ENCODE data around the gene MYO15B. TPM values are rescaled to one million over a fixed set of nuclear protein-coding genes. Genes with fewer than 3 reads are reported as not detected.

The MYO15B gene
- total RNA-seq, 1 experiment from 2014 or later: under 0.01 TPM

DNA sequence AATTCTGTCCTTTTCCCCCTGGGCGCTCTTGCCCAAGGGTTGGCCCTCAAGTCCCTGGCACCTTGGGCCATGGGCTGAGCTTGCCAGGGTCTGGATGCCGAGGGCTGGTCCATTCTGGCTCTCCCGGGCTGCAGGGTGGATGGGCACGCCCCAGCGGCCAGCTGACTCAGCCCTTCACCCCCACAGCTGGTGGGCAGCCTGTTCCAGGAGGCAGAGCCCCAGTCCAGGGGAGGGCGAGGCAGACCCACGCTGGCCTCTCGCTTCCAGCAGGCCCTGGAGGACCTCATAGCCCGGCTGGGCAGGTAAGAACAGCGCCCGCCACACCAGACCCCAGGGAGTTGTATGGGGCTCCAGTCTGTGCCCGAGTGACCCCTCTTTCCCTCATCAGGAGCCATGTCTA is 15.0 kb downstream of the MYO15B start:
- DNase-seq (ENCODE audit: low read depth): no peak

DNA sequence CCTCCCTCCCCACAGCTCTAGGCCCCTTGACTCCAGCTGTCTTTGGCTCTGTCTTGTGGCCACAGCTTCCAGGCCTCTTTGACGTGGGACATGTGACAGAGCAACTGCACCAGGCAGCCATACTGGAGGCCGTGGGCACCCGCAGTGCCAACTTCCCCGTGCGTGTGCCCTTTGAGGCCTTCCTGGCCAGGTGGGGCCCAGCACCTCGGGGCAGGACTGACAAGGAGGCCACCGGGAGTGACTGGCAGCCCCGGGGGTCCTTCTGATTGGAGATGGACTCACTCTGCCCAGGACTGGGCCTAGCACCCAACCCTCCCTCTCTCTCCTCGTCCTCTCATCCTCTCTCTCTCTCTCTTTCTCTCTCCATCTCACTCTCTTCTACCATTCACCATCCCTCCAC is 15.5 kb downstream of the MYO15B start:
- no peak for DNase-seq (ENCODE audit: low read depth)

DNA sequence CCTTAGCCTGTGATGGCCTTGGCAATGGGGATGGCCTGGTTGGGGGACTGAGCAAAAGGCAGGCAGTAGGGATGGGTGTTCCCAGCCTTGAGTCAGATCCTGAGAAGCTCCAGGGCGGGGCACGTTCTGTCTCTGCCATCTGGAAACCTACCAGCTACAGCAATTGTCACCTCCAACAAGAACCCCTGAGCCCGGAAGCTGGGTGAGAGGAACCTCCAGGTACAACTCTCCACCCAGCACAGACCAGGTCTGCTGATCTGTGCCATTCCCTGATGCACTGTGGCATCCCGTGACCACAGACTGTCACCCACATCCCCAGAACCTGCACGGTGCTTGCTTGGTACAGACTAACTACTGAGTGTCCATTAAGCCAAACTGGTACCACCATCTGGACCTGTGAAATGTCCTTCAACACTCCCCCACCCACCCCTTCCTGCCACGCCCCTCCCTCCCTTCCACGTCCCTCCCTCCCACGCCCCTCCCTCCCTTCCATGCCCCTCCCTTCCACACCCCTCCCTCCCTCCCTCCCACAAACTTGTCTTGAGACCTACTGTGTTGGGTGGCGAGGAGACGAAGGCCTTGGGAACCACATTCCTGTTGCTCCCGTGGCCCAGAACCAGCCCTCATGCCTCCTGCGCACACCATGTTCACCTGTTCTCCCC is 16.6 kb downstream of the MYO15B start:
- DNase-seq (ENCODE audit: low read depth): no peak

DNA sequence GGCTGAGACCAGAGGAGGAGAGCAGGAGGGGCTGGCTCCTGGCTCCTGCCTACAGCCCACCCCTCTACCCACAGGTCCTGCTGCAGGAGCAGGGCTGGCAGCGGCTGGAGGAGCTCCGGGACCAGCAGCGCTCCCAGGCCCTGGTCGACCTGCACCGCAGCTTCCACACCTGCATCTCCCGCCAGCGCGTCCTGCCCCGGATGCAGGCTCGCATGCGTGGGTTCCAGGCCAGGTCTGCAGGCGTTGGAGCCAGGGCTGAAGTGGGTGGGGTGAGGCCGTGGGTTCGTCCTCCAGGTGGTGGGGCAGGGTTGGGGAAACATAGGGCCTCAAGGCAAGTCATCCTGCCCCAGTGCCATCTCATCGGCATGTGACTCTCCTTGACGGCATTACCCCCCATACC is 18.2 kb downstream of the MYO15B start:
- DNase-seq (ENCODE audit: low read depth): no peak

DNA sequence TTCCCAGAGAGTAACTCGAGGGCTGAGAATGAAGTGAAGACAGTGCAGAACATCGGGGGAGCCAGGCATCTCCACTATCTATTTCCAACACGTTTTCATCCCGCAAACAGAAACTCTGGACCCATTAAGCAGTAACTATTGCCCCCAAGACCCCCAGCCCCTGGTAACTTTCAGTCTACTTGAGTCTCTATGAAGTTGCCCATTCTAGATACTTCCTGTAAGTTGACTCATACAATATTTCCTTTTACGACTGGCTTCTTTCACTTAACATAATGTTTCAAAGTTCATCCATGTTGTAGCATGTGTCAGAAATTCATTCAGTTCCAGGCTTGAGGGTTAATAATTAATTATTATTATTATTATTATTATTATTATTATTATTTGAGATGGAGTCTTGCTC is 19.5 kb downstream of the MYO15B start:
- no peak for DNase-seq (ENCODE audit: low read depth)

DNA sequence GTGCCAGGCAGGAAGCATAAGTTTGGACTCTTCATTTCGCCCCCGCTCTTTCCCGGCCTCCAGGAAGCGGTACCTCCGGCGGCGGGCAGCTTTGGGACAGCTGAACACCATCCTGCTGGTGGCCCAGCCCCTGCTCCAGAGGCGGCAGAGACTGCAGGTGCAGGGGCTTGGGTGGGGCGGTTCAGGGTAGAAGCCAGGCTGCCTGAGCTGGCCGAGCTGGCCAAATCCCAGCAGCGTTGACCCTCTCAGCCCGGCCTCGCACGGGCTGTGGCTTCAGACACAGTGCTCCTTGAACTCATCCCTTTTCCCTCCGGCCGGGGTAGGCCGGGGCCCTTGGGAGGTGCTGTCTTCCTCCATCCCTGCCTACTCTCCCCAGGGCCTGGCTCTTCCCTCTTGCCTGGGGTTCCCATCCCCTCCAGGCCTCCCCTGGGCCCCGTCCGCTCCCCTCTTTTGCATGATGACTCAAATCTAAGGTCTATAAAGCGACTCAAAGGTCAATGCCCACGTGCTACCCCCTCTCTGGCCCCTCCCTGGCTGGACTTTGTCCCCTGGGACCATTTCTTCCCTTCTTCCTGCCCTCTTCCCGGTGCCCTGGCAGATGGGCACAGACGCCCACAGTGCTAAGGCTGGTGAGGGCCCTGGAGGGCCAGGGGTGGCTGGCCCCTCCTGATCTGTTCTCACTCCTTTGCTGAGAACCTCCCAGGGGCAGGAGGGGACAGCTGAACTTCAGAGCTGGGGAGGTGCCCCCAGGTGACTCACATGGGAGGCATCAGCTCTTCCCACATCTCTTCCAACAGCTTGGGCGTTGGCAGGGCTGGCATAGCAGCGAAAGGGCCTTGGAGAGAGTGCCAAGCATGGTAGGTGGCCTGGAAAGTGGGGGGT is 22.7 kb downstream of the MYO15B start:
- DNase-seq (ENCODE audit: low read depth): peak; percentile 13

GRCh38 chr17:75611851-75612429 is 24.3 kb downstream of the MYO15B start:
- DNase-seq (ENCODE audit: low read depth): no peak

DNA sequence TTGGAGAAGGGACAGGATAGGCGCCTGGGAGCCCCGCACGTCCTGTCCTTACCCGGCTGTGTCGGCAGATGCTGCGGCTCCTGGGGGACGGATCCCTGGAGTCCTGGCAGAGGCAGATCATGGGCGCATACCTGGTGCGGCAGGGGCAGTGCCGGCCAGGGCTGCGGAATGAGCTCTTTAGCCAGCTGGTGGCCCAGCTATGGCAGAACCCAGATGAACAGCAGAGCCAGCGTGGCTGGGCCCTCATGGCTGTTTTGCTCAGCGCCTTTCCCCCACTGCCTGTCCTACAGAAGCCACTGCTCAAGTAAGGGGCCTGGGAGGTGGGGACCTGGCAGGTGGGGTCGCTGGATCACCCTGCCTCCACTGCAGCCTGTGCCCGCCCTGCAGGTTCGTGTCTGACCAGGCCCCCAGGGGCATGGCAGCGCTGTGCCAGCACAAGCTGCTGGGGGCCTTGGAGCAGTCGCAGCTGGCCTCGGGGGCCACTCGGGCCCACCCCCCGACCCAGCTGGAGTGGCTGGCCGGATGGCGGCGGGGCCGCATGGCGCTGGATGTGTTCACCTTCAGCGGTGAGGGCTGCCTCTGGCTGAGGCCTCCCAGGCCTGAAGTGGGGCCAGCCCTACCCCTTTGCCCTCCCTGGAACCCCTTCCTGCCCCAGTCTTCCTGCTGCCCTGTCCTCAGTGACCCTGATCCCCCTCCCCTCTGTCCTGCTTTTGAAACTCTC is 25.5 kb downstream of the MYO15B start:
- no peak for DNase-seq (ENCODE audit: low read depth)

DNA sequence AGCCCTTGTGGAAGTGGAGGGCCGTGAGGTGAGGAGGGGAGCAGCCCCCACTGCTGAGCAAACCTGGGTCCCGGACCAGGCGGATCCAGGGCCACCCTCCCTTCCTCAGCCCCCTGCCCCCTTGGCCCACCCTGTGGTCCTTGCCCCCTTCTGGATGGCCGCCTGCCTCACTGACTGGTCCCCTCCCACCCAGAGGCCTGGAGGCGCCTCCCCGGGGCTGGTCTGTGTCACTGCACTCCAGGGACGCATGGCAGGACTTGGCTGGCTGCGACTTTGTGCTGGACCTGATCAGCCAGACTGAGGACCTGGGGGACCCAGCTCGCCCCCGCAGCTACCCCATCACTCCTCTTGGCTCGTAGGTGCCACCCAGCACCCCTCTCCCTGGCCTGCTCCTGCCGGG is 26.4 kb downstream of the MYO15B start:
- DNase-seq (ENCODE audit: low read depth): no peak

GRCh38 chr17:75614556-75615270 is 27.1 kb downstream of the MYO15B start:
- no peak for DNase-seq (ENCODE audit: low read depth)

- no peak for DNase-seq (ENCODE audit: low read depth)
These were observed 27.7 kb downstream of the MYO15B start for GRCh38 chr17:75615301-75615700.

DNA sequence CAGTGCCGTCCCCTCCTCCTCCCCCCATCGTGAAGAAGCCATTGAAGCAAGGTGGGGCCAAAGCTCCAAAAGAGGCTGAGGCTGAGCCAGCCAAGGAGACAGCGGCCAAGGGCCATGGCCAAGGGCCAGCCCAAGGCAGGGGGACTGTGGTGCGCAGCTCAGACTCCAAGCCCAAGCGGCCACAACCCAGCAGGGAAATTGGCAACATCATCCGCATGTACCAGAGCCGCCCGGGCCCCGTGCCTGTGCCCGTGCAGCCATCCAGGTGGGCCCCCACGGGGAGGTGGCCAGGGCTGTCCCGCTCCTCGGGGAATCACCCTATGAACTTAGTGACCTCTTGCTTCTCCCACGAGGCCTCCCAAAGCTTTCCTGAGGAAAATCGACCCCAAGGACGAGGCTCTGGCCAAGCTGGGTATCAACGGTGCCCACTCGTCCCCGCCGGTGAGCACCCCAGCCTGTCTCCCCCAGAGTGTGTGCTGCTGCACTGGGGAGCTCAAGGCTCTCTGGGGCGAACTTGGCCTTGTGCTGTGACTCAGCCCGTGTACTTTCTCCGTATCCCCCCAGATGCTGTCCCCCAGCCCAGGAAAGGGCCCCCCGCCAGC is 29.0 kb downstream of the MYO15B start:
- DNase-seq (ENCODE audit: low read depth): no peak

- DNase-seq (ENCODE audit: low read depth): no peak
These were observed 29.6 kb downstream of the MYO15B start for GRCh38 chr17:75617218-75617617.

- DNase-seq (ENCODE audit: low read depth): no peak
These were observed 30.1 kb downstream of the MYO15B start for GRCh38 chr17:75617675-75618074.

DNA sequence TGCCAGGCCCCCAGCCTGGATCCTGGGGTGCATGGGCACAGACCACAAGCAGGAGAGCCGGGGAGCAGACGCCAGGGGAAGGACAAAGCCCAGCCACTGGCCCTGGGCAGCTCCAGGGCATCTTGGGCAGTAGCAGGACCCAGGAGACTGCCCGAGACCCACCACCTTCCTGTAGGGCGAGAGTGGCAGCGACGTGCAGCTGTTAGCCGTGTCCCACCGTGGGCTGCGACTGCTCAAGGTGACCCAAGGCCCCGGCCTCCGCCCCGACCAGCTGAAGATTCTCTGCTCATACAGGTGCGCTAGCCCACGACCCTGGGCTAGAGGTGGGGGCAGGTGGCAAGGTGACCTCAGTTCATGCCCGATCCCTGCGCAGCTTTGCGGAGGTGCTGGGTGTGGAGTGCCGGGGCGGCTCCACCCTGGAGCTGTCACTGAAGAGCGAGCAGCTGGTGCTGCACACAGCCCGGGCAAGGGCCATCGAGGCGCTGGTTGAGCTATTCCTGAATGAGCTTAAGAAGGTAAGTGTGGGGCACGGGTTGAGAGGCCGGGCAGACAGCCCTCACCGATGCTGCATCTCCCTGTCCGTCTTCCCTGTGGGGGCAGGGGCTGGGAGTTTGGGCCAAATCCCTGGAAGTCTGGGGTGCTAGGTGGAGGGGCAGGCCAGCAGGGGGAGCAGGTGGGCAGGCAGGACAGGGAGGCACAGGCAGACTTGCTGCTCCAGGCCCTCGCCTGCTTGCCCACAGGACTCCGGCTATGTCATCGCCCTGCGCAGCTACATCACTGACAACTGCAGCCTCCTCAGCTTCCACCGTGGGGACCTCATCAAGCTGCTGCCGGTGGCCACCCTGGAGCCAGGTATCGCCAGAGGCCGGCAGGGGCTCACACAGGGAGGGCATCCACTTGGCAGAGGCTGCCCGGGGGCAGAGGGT is 32.2 kb downstream of the MYO15B start:
- peak; percentile 21 for DNase-seq (ENCODE audit: low read depth)

DNA sequence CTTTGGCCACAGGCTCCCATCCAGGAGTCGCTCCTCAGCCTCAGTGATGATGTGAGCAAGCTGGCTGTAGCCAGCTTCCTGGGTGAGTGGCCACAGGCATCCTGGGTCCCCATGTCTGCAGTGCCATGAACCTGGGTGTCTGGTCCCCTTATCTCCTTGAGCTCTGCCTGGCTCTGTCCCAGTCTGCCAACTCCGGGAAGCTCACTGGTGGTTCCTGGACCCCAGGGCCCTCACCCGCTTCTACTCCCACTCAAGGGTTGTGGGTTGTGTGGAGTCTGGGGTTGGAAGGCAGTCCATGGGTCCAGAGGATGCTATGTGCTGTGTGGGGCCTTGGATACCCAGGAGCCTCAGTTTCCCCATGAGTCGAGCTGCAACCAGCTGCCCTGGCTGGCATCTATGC is 33.9 kb downstream of the MYO15B start:
- no peak for DNase-seq (ENCODE audit: low read depth)

DNA sequence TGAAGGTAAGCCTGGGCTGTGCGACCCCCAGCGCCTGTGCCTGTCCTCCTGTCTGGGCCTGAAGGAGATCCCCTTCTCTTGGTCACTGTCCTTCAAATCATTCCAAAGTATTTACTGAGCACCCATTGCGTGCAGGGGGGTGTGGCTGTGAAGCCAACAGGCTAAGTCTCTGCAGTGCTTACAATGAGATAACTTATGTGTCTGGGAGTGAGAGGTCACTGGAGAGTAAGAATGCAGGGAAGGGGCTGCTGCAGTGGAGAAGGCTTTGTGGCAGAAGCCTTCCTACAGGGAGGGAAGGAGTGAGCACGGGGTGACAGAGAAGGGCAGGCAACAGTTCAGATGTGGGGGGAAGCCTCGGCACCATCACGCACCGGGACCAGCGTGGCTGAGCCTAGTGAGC is 34.5 kb downstream of the MYO15B start:
- DNase-seq (ENCODE audit: low read depth): no peak

DNA sequence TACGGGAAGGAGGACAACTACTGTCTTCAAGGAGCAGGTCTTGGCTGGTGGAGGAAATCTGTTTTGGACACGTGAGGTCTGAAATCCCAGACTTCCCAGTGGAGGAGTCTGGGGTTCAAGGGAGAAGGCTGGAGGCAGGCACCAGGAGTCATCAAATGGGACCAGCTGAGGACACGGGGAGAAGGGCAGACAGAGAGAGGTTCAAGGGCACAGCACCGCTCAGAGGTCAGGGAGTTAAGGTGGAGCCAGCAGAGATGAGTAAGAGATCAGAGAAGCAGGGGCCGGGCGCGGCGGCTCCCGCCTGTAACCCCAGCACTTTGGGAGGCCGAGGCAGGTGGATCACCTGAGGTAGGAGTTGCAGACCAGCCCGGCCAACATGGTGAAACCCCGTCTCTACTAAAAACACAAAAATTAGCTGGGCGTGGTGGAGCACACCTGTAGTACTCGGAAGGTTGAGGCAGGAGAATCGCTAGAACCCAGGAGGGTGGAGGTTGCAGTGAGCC is 35.2 kb downstream of the MYO15B start:
- no peak for DNase-seq (ENCODE audit: low read depth)

DNA sequence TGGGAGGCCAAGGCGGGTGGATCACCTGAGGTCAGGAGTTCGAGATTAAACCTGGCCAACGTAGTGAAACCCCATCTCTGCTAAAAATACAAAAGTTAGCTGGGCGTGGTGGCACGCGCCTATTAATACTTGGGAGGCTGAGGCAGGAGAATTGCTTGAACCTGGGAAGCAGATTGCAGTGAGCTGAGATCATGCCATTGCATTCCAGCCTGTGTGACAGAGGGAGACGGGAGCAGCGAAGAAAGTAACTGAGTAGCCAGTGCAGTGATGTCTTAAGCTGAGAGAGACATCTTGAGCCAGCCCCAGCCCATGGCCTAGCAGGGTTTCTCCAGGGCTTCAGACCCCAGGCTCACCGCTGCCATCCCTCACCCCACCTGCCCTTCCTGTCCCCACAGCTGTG is 35.8 kb downstream of the MYO15B start:
- no peak for DNase-seq (ENCODE audit: low read depth)

GRCh38 chr17:75624021-75624420 is 36.4 kb downstream of the MYO15B start:
- no peak for DNase-seq (ENCODE audit: low read depth)
